Spleen (tissue), 7 donors: ENCODE data around the gene MST1R.

Experiments used
- CTCF ChIP-seq, 11 experiments: fragments of 200-600 bp in 7 of 11; fragments of 450-650 bp in 4 of 11; sonication (generic) in 4 of 11; IDR thresholded peaks in 8 of 11; conservative IDR thresholded peaks in 3 of 11; 1 replicate in 7 of 11; 2 replicates in 4 of 11; pipeline versions ENCODE4 v1.4.0 to v1.8.0; 2016 to 2021; ENCODE audit warnings: antibody characterized with exemption in 11 of 11, inconsistent platforms in 4 of 11, mild to moderate bottlenecking in 1 of 11
- POLR2A ChIP-seq, 3 donors: fragments of 450-650 bp; IDR thresholded peaks; one replicate each; pipeline ENCODE4 v1.5.1; 2017; ENCODE audit warnings: antibody characterized with exemption in 3 of 3, mild to moderate bottlenecking in 1 of 3
- donor health status: DM: no; HTN: no; CAD: no; lungs with moderate emphysema.
- donor health status: DM: no; HTN: no; CAD: no.
- donor health status: DM: no; HTN: no; CAD: no.

GRCh38 chr3:49873623-49874022, 30.1 kb downstream of the MST1R start:
- TF ChIP-seq CTCF (IDR thresholded peaks at IDR 0.05 in 8 of 11, conservative IDR thresholded peaks at IDR 0.05 in 3 of 11) (no peak), POLR2A (IDR thresholded peaks at IDR 0.05) (no peak)
